GM18951 (cell line): ENCODE data around the gene ZNF827.

Experiments
- POLR2A ChIP-seq: IDR thresholded peaks from 4 replicates; pipeline ENCODE4 v1.6.1; 2011; ENCODE audit warnings: mild to moderate bottlenecking; ENCODE audit not compliant: insufficient read length, insufficient read depth; ENCODE audit errors: extremely low read depth
- in situ Hi-C: fragments of 300-500 bp; cut with MboI; formaldehyde crosslinking; loops from one replicate; pipeline ENCODE4 v1.12.0; 2022; ENCODE audit warnings: low sequenced_read_pairs, mixed read lengths, inconsistent platforms; ENCODE audit not compliant: unreplicated experiment

ZNF827 gene

GRCh38 chr4:145825255-145825654 is 113.4 kb downstream of the ZNF827 start:
- in situ Hi-C loops = no loop called here
- no peak for TF ChIP-seq POLR2A

- no peak for TF ChIP-seq POLR2A
- in situ Hi-C loops = no loop called here
Observed at GRCh38 chr4:145824463-145824862, 114.2 kb downstream of the ZNF827 start.

GRCh38 chr4:145823743-145824142 is 114.9 kb downstream of the ZNF827 start:
- in situ Hi-C loops = no loop called here
- TF ChIP-seq POLR2A = no peak

- in situ Hi-C loops = no loop called here
- no peak for TF ChIP-seq POLR2A
Observed at GRCh38 chr4:145822581-145822980, 116.0 kb downstream of the ZNF827 start.

GRCh38 chr4:145822181-145822580 is 116.4 kb downstream of the ZNF827 start:
- TF ChIP-seq POLR2A = no peak
- in situ Hi-C loops = no loop called here

- in situ Hi-C loops = no loop called here
- TF ChIP-seq POLR2A = no peak
Observed at GRCh38 chr4:145821766-145822165, 116.9 kb downstream of the ZNF827 start.

- TF ChIP-seq POLR2A = no peak
- in situ Hi-C loops = no loop called here
Observed at GRCh38 chr4:145820407-145820806, 118.2 kb downstream of the ZNF827 start.

- TF ChIP-seq POLR2A = no peak
- in situ Hi-C loops = no loop called here
Observed at GRCh38 chr4:145819853-145820181, 118.8 kb downstream of the ZNF827 start.

GRCh38 chr4:145819101-145819852 is 119.3 kb downstream of the ZNF827 start:
- TF ChIP-seq POLR2A = no peak
- in situ Hi-C loops = no loop called here

GRCh38 chr4:145818011-145818410 is 120.6 kb downstream of the ZNF827 start:
- no peak for TF ChIP-seq POLR2A

GRCh38 chr4:145816091-145816490 is 122.5 kb downstream of the ZNF827 start:
- in situ Hi-C loops = no loop called here
- no peak for TF ChIP-seq POLR2A

More at GRCh38 chr4:145818011-145818410, 120.6 kb downstream of the ZNF827 start:
- in situ Hi-C loops = no loop called here

- in situ Hi-C loops = no loop called here
- TF ChIP-seq POLR2A = no peak
Observed at GRCh38 chr4:145815626-145816025, 123.0 kb downstream of the ZNF827 start.

GRCh38 chr4:145815027-145815612 is 123.5 kb downstream of the ZNF827 start:
- no peak for TF ChIP-seq POLR2A
- in situ Hi-C loops = no loop called here

- TF ChIP-seq POLR2A = no peak
Observed at GRCh38 chr4:145814246-145814645, 124.4 kb downstream of the ZNF827 start.

More at GRCh38 chr4:145814246-145814645, 124.4 kb downstream of the ZNF827 start:
- in situ Hi-C loops = no loop called here
